ENCODE measurements around the gene LPO. TPM values are rescaled to one million over a fixed set of nuclear protein-coding genes. Genes with fewer than 3 reads are reported as not detected.

LPO gene
- total and polyA plus RNA-seq, 2 donors (not counting 3 experiments of a cell fraction or from before 2014, with no cell fraction given): not detected

GRCh38 chr17:58244963-58245362 is 6.6 kb downstream of the LPO start:
- Histone ChIP-seq H2AFZ (ENCODE audit: low read depth, low read length) (no peak overlapping the region), H3K4me2 (ENCODE audit: insufficient read depth, low read length) (no peak overlapping the region), H3K27me3 (ENCODE audit: control insufficient read depth in 2 of 2, insufficient read depth in 2 of 2, low read length in 2 of 2) (peaks cover 20 to 36% of the 10 kb centered on the region in 2 experiments), H3K9ac (replicated peaks; ENCODE audit: extremely low read depth, insufficient read depth, low read length) (no peak overlapping the region), H4K20me1 (replicated peaks; ENCODE audit: control insufficient read depth, extremely low read depth, insufficient read depth, low read length) (no peaks in the 10 kb centered on the region), H3K36me3 (ENCODE audit: control insufficient read depth in 2 of 2, extremely low read depth in 1 of 2, insufficient read depth in 2 of 2, low read length in 2 of 2) (no peaks in the 10 kb centered on the region), H3K4me1 (ENCODE audit: control insufficient read depth, extremely low read depth, insufficient read depth, low read length) (no peaks in the 10 kb centered on the region), H3K27ac (ENCODE audit: insufficient read depth, low read depth, low read length) (no peak overlapping the region), H3K9me3 (replicated peaks; ENCODE audit: control insufficient read depth, insufficient read depth, low read length) (no peaks in the 10 kb centered on the region), H3K4me3 (replicated peaks in 1 of 3; ENCODE audit: insufficient read depth in 1 of 3, low read depth in 1 of 3, low read length in 3 of 3) (no peak overlapping the region), H3K79me2 (ENCODE audit: control insufficient read depth, insufficient read depth, low read length) (no peaks in the 10 kb centered on the region), H3K9me1 (replicated peaks; ENCODE audit: control insufficient read depth, extremely low read depth, insufficient read depth, low read length) (no peaks in the 10 kb centered on the region)
- dilution Hi-C loops (cut with MboI; ENCODE audit: extremely low pct_ligation_motif_present, low sequenced_read_pairs) (no loop called here), intact Hi-C loops (cut with micrococcal nuclease) (loop anchor here (5.0 kb wide), 1 partner anchor 43 kb away; no protein-coding TSS in a partner anchor)
- ChIA-PET CTCF (no interaction called here), POLR2A (no interaction called here)
- FAIRE-seq (no peak), DNase-seq (ENCODE audit: low read depth, low spot score) (no peak)
- no peak for TF ChIP-seq CTCF (IDR thresholded peaks at IDR 0.05; ENCODE audit: extremely low read depth in 1 of 2, insufficient read depth in 1 of 2, low read depth in 1 of 2, low read length in 2 of 2)
- TF ChIP-seq MAX (IDR thresholded peaks at IDR 0.05; ENCODE audit: insufficient read depth, insufficient read length): no peak
- no peak for TF ChIP-seq MYC (IDR thresholded peaks at IDR 0.05; ENCODE audit: low read depth, low read length)
- no peak for TF ChIP-seq EZH2 (IDR thresholded peaks at IDR 0.05; ENCODE audit: borderline replicate concordance, low read depth, low read length, severe bottlenecking)
- no peak for TF ChIP-seq POLR2AphosphoS5 (IDR thresholded peaks at IDR 0.05; ENCODE audit: insufficient read depth, low read depth, low read length)
- TF ChIP-seq FOS (IDR thresholded peaks at IDR 0.05; ENCODE audit: borderline replicate concordance, insufficient read depth, low read length): no peak
- no peak for TF ChIP-seq POLR2A (IDR thresholded peaks at IDR 0.05; ENCODE audit: low read depth, low read length)
- no peak for TF ChIP-seq GATA2 (IDR thresholded peaks at IDR 0.05; ENCODE audit: insufficient read depth, insufficient read length, low read depth, low read length)
- no peak for TF ChIP-seq JUN (IDR thresholded peaks at IDR 0.05; ENCODE audit: borderline replicate concordance, insufficient read depth, insufficient read length, low read depth)
- no TSS peak for BruUV-seq (replicated peaks)

Data from endothelial cell of umbilical vein (primary cell).